SW480 (cell line): Measurements from ENCODE around the gene GNAS-AS1.

ENCODE experiments used
- DNase-seq: peaks from one replicate; pipeline ENCODE4 v3.0.0-alpha.2; 2016; ENCODE audit warnings: low spot score

Gene GNAS-AS1

GRCh38 chr20:58884966-58885365 lies 34.3 kb upstream of the GNAS-AS1 start:
- no peak for DNase-seq

GRCh38 chr20:58883241-58883691 lies 32.6 kb upstream of the GNAS-AS1 start:
- DNase-seq: no peak

GRCh38 chr20:58882704-58883089 lies 32.0 kb upstream of the GNAS-AS1 start:
- no peak for DNase-seq

- DNase-seq: no peak
These were observed 30.5 kb upstream of the GNAS-AS1 start for GRCh38 chr20:58880994-58881752.

- no peak for DNase-seq
These were observed 29.7 kb upstream of the GNAS-AS1 start for GRCh38 chr20:58880441-58880840.

- no peak for DNase-seq
These were observed 27.7 kb upstream of the GNAS-AS1 start for GRCh38 chr20:58878399-58878798.

GRCh38 chr20:58877976-58878360 lies 27.3 kb upstream of the GNAS-AS1 start:
- DNase-seq: no peak

- DNase-seq: no peak
These were observed 26.6 kb upstream of the GNAS-AS1 start for GRCh38 chr20:58877050-58877975.

GRCh38 chr20:58876437-58876836 lies 25.7 kb upstream of the GNAS-AS1 start:
- DNase-seq: no peak

GRCh38 chr20:58875541-58876134 lies 24.9 kb upstream of the GNAS-AS1 start:
- DNase-seq: no peak

GRCh38 chr20:58875111-58875510 lies 24.4 kb upstream of the GNAS-AS1 start:
- no peak for DNase-seq

- DNase-seq: no peak
These were observed 23.8 kb upstream of the GNAS-AS1 start for GRCh38 chr20:58874469-58874868.

- DNase-seq: peak; percentile 28
These were observed 20.9 kb upstream of the GNAS-AS1 start for GRCh38 chr20:58871533-58872102.

GRCh38 chr20:58870293-58871014 lies 19.8 kb upstream of the GNAS-AS1 start:
- DNase-seq: peak; percentile 68

GRCh38 chr20:58869662-58870227 lies 19.0 kb upstream of the GNAS-AS1 start:
- no peak for DNase-seq

GRCh38 chr20:58868795-58869194 lies 18.1 kb upstream of the GNAS-AS1 start:
- no peak for DNase-seq

- no peak for DNase-seq
These were observed 16.5 kb upstream of the GNAS-AS1 start for GRCh38 chr20:58867211-58867610.

- no peak for DNase-seq
These were observed 15.1 kb upstream of the GNAS-AS1 start for GRCh38 chr20:58865843-58866242.

GRCh38 chr20:58864346-58864745 lies 13.6 kb upstream of the GNAS-AS1 start:
- peak; percentile 22 for DNase-seq

- DNase-seq: no peak
These were observed 12.5 kb upstream of the GNAS-AS1 start for GRCh38 chr20:58863044-58863790.
